GM19463 (cell line): ENCODE measurements around the gene TRAPPC8.
"Not testable (repeated sequence)": the region's sequence is repeated elsewhere in the genome, so short reads cannot be mapped to it uniquely, and the experiment has no call there.

Experiments
- ATAC-seq: cut with Tn5 transposase; IDR thresholded peaks from one replicate; pipeline ENCODE4 v1.9.1; 2021; ENCODE audit warnings: mild to moderate bottlenecking, moderate library complexity; ENCODE audit not compliant: unreplicated experiment

TRAPPC8 gene

GRCh38 chr18:31860488-31860887, 82.4 kb downstream of the TRAPPC8 start:
- no peak for ATAC-seq

- no peak for ATAC-seq
Observed at GRCh38 chr18:31857526-31858106, 85.3 kb downstream of the TRAPPC8 start.

GRCh38 chr18:31850844-31851243, 92.1 kb downstream of the TRAPPC8 start:
- no peak for ATAC-seq

GRCh38 chr18:31840499-31840898, 102.4 kb downstream of the TRAPPC8 start:
- no peak for ATAC-seq

- no peak for ATAC-seq
Observed at GRCh38 chr18:31837879-31838278, 105.0 kb downstream of the TRAPPC8 start.

GRCh38 chr18:31835528-31836133, 107.3 kb downstream of the TRAPPC8 start:
- ATAC-seq, result no peak

GRCh38 chr18:31831903-31832302, 111.0 kb downstream of the TRAPPC8 start:
- no peak for ATAC-seq

- ATAC-seq, result no peak
Observed at GRCh38 chr18:31830686-31831085, 112.2 kb downstream of the TRAPPC8 start.

GRCh38 chr18:31828613-31829012, 114.3 kb downstream of the TRAPPC8 start:
- ATAC-seq, result no peak

- not testable (repeated sequence) for ATAC-seq
Observed at GRCh38 chr18:31826673-31827325, 116.1 kb downstream of the TRAPPC8 start.

GRCh38 chr18:31825772-31826171, 117.2 kb downstream of the TRAPPC8 start:
- peak; percentile 43 for ATAC-seq

- ATAC-seq, result no peak
Observed at GRCh38 chr18:31821545-31822171, 121.3 kb downstream of the TRAPPC8 start.

- ATAC-seq, result no peak
Observed at GRCh38 chr18:31819925-31820229, 123.1 kb downstream of the TRAPPC8 start.

GRCh38 chr18:31819106-31819924, 123.6 kb downstream of the TRAPPC8 start:
- ATAC-seq, result peak; percentile 76

- ATAC-seq, result no peak
Observed at GRCh38 chr18:31814132-31814531, 128.8 kb downstream of the TRAPPC8 start.

GRCh38 chr18:31810336-31811130, 132.4 kb downstream of the TRAPPC8 start:
- ATAC-seq, result not testable (repeated sequence)

GRCh38 chr18:31809049-31809448, 133.9 kb downstream of the TRAPPC8 start:
- not testable (repeated sequence) for ATAC-seq

- ATAC-seq, result no peak
Observed at GRCh38 chr18:31801078-31801477, 141.8 kb downstream of the TRAPPC8 start.

- ATAC-seq, result not testable (repeated sequence)
Observed at GRCh38 chr18:31799257-31799656, 143.7 kb downstream of the TRAPPC8 start.

GRCh38 chr18:31798399-31798798, 144.5 kb downstream of the TRAPPC8 start:
- no peak for ATAC-seq
